H1 (cell line): ENCODE results near the gene TERB1. TPM values are rescaled to one million over a fixed set of nuclear protein-coding genes. Genes with fewer than 3 reads are reported as not detected.
A peak's percentile ranks its signal among the peaks of the same experiment; 100 is the strongest.

Experiments
- CTCF ChIA-PET: fragments of 300-600 bp; sonication (Branson Sonifier 250); formaldehyde crosslinking; loops from one replicate; lab custom pipeline; 2021; ENCODE audit not compliant: partially characterized antibody; lab: Charles Lee
- POLR2A ChIA-PET: fragments of 300-600 bp; sonication (Branson Sonifier 250); formaldehyde crosslinking; loops from one replicate; lab custom pipeline; 2021; ENCODE audit warnings: inconsistent platforms; ENCODE audit not compliant: partially characterized antibody; lab: Charles Lee
- DNase-seq, 2 experiments: peaks; one replicate each; pipeline versions ENCODE4 v3.0.0 to v3.0.0-alpha.2; 2010 to 2022; ENCODE audit warnings: low spot score in 2 of 2, low read depth in 1 of 2, mixed read lengths in 1 of 2
- FAIRE-seq: peaks from 2 replicates; lab custom pipeline; 2011; peaks lifted over from hg19 to GRCh38; lab: Jason Lieb, UNC
- H2AFZ ChIP-seq: 2 replicates; pipeline ENCODE4 v1.8.1; 2012; ENCODE audit warnings: low read length, inconsistent platforms
- H2AK5ac ChIP-seq: 2 replicates; pipeline ENCODE4 v1.6.1; 2013; ENCODE audit warnings: low read depth, low read length
- H2BK120ac ChIP-seq: replicated peaks from 2 replicates; pipeline ENCODE3; 2013; ENCODE audit warnings: low read depth, low read length, inconsistent platforms
- H2BK12ac ChIP-seq: 2 replicates; pipeline ENCODE4 v1.6.1; 2013; ENCODE audit warnings: low read depth, low read length
- H2BK15ac ChIP-seq: 2 replicates; pipeline ENCODE4 v1.6.1; 2013; ENCODE audit warnings: low read length
- H2BK20ac ChIP-seq: 2 replicates; pipeline ENCODE4 v1.6.1; 2013; ENCODE audit warnings: low read length
- H2BK5ac ChIP-seq: 2 replicates; pipeline ENCODE4 v1.6.1; 2013; ENCODE audit warnings: low read depth, low read length
- H3K14ac ChIP-seq: 2 replicates; pipeline ENCODE4 v1.6.1; 2013; ENCODE audit warnings: inconsistent platforms; ENCODE audit not compliant: insufficient read length
- H3K18ac ChIP-seq: 2 replicates; pipeline ENCODE4 v1.6.1; 2013; ENCODE audit warnings: low read length; ENCODE audit errors: extremely low read depth
- H3K23ac ChIP-seq: 2 replicates; pipeline ENCODE4 v1.6.1; 2013; ENCODE audit warnings: inconsistent platforms; ENCODE audit not compliant: insufficient read length
- H3K23me2 ChIP-seq: 2 replicates; pipeline ENCODE4 v1.6.1; 2013; ENCODE audit warnings: low read depth, low read length
- H3K27ac ChIP-seq: 2 replicates; pipeline ENCODE4 v1.6.1; 2011; ENCODE audit warnings: low read depth, low read length, inconsistent platforms
- H3K27me3 ChIP-seq, 4 experiments: replicated peaks in 1 of 4; 1 replicate in 1 of 4; 2 replicates in 3 of 4; pipeline versions ENCODE4 v1.6.1 to v1.8.1; 2011 to 2013; ENCODE audit warnings: low read length in 3 of 4, mild to moderate bottlenecking in 3 of 4, inconsistent platforms in 2 of 4, mixed read lengths in 2 of 4, moderate library complexity in 1 of 4; ENCODE audit not compliant: control insufficient read depth in 3 of 4, insufficient read depth in 3 of 4; ENCODE audit errors: extremely low read depth in 1 of 4
- H3K36me3 ChIP-seq, 4 experiments: 2 replicates each; pipeline versions ENCODE4 v1.6.1 to v1.8.1; 2011 to 2013; ENCODE audit warnings: mild to moderate bottlenecking in 4 of 4, low read length in 3 of 4, moderate library complexity in 2 of 4, control low read depth in 1 of 4, inconsistent platforms in 1 of 4; ENCODE audit not compliant: insufficient read depth in 4 of 4, control insufficient read depth in 2 of 4
- H3K4ac ChIP-seq: replicated peaks from 2 replicates; pipeline ENCODE3; 2013; ENCODE audit warnings: low read length, low read depth, mixed read lengths, inconsistent platforms; ENCODE audit not compliant: insufficient read length
- H3K4me1 ChIP-seq, 4 experiments: replicated peaks in 1 of 4; 1 replicate in 1 of 4; 2 replicates in 3 of 4; pipeline versions ENCODE4 v1.6.1 to v1.8.1; 2011 to 2013; ENCODE audit warnings: low read length in 3 of 4, inconsistent platforms in 2 of 4, mixed read lengths in 1 of 4; ENCODE audit not compliant: insufficient read depth in 4 of 4, control insufficient read depth in 3 of 4
- H3K4me2 ChIP-seq, 2 experiments: 2 replicates each; pipeline versions ENCODE4 v1.6.1 to v1.8.1; 2011 to 2013; ENCODE audit warnings: low read depth in 2 of 2, low read length in 2 of 2, control low read depth in 1 of 2, inconsistent platforms in 1 of 2, mild to moderate bottlenecking in 1 of 2; ENCODE audit not compliant: insufficient read depth in 1 of 2
- H3K4me3 ChIP-seq, 4 experiments: fragments of 200-600, 300-600 bp in 1 of 4; sonication (generic), shearing (Covaris generic), sonication (Bioruptor Twin) in 1 of 4; 2 replicates each; pipeline versions ENCODE4 v1.5.1 to v1.8.1; 2011 to 2016; ENCODE audit warnings: low read length in 4 of 4, low read depth in 3 of 4, control low read depth in 2 of 4, inconsistent platforms in 2 of 4, mild to moderate bottlenecking in 2 of 4, mixed read lengths in 1 of 4, moderate library complexity in 1 of 4; ENCODE audit not compliant: insufficient read depth in 2 of 4; ENCODE audit errors: extremely low read depth in 1 of 4
- H3K56ac ChIP-seq: replicated peaks from 2 replicates; pipeline ENCODE3; 2013; ENCODE audit warnings: low read depth, mild to moderate bottlenecking, mixed read lengths, low read length, inconsistent platforms; ENCODE audit not compliant: insufficient read length
- H3K79me1 ChIP-seq: 2 replicates; pipeline ENCODE4 v1.6.1; 2013; ENCODE audit warnings: low read depth, low read length, control low read depth
- H3K79me2 ChIP-seq, 2 experiments: 2 replicates each; pipeline versions ENCODE4 v1.6.1 to v1.8.1; 2012 to 2013; ENCODE audit warnings: low read length in 2 of 2, mild to moderate bottlenecking in 2 of 2, inconsistent platforms in 1 of 2; ENCODE audit not compliant: insufficient read depth in 2 of 2, control insufficient read depth in 1 of 2
- H3K9ac ChIP-seq, 4 experiments: replicated peaks in 1 of 4; 1 replicate in 1 of 4; 2 replicates in 3 of 4; pipeline versions ENCODE4 v1.6.1 to v1.8.1; 2011 to 2013; ENCODE audit warnings: low read depth in 3 of 4, low read length in 3 of 4, control low read depth in 2 of 4, mild to moderate bottlenecking in 2 of 4, moderate library complexity in 2 of 4, inconsistent platforms in 1 of 4; ENCODE audit errors: extremely low read depth in 1 of 4
- H3K9me3 ChIP-seq, 2 experiments: 2 replicates each; pipeline versions ENCODE4 v1.6.1 to v1.8.1; 2012 to 2013; ENCODE audit warnings: mild to moderate bottlenecking in 2 of 2, moderate library complexity in 2 of 2, control low read depth in 1 of 2, inconsistent platforms in 1 of 2, low read depth in 1 of 2, low read length in 1 of 2, mixed read lengths in 1 of 2; ENCODE audit not compliant: insufficient read depth in 2 of 2
- H4K20me1 ChIP-seq, 2 experiments: replicated peaks in 1 of 2; 2 replicates each; pipeline versions ENCODE3 to v1.8.1; 2011 to 2013; ENCODE audit warnings: inconsistent platforms in 2 of 2, low read length in 2 of 2, mild to moderate bottlenecking in 1 of 2; ENCODE audit not compliant: insufficient read depth in 2 of 2, control insufficient read depth in 1 of 2
- H4K5ac ChIP-seq: 2 replicates; pipeline ENCODE4 v1.6.1; 2013; ENCODE audit warnings: low read length, low read depth, mixed read lengths, inconsistent platforms; ENCODE audit not compliant: insufficient read length
- H4K8ac ChIP-seq: 2 replicates; pipeline ENCODE4 v1.8.0; 2013; ENCODE audit warnings: mild to moderate bottlenecking, moderate library complexity, low read length, inconsistent platforms; ENCODE audit not compliant: insufficient read depth; ENCODE audit errors: extremely low read depth
- H4K91ac ChIP-seq: replicated peaks from 2 replicates; pipeline ENCODE3; 2013; ENCODE audit warnings: low read length, mixed read lengths, inconsistent platforms; ENCODE audit not compliant: insufficient read length
- TCF12 ChIP-seq: IDR thresholded peaks from 2 replicates; pipeline ENCODE4 v1.6.1; 2011; ENCODE audit warnings: low read depth, mild to moderate bottlenecking, low read length
- WGBS, 2 experiments: shearing (Covaris generic) in 1 of 2; methylation state at CpG; one replicate each; pipeline versions ENCODE4 v1.1.6 to v1.1.7; 2013 to 2015; ENCODE audit warnings: low lambda C conversion rate in 2 of 2, mixed read lengths in 2 of 2, inconsistent platforms in 1 of 2, low coverage in 1 of 2, missing lambda C conversion rate in 1 of 2; ENCODE audit not compliant: insufficient replicate concordance in 2 of 2, insufficient coverage in 1 of 2, insufficient read length in 1 of 2; ENCODE audit errors: extremely low coverage in 1 of 2, missing lambda C conversion rate in 1 of 2; 5-methylcytosine and 5-hydroxymethylcytosine counted together
- polyA plus RNA-seq, 7 experiments: library from polyadenylated mRNA; depleted of rRNA in 3 of 7; stranded (reverse) in 5 of 7; unstranded in 2 of 7; fragments of >200 nt in 5 of 7; fragments of 200-250 nt in 2 of 7; gene quantifications; 1 replicate in 5 of 7; 2 replicates in 1 of 7; 4 replicates in 1 of 7; pipeline versions ENCODE4 v1.2.1 to v1.2.3, GENCODE V29; 2011 to 2013; ENCODE audit warnings: missing spikeins in 2 of 7, mixed read lengths in 2 of 7
- total RNA-seq: library from RNA; stranded (reverse); fragmentation: NEBNext Ultra II Directional; extraction: Animal tissue kit (Norgen Biotek cat#: 25700); gene quantifications from 2 replicates; pipeline ENCODE4 v1.2.1, GENCODE V29; 2021

Gene TERB1
- total and polyA plus RNA-seq, 2 of the 8 experiments (the other 6 are each of a cell fraction or from before 2014, with no cell fraction given): not detected

DNA sequence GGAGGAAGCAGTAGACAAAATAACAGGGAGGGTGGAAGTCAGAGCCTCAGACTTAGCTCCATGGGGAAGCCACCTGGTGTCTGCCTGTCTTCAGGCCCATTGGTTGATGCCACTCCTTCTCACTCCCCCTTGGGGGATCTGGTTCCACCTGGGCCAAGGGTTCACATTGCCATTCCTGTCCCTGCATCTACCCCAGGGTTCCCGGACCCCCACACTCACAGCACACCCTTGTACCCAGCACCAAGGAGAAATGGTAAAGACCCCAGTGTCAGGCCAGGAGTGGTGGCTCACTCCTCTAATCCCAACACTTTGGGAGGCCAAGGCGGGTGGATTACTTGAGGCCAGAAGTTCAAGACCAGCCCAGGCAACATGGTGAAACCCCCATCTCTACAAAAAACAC, 41.8 kb upstream of the TERB1 start:
- no peak for TF ChIP-seq TCF12

More for the DNA sequence above, 41.8 kb upstream of the TERB1 start:
- H3K4me2 ChIP-seq: no peak overlapping the region; a peak in 1 of 4 replicates
- CTCF ChIA-PET: interaction anchor here (0.9 to 13.4 kb wide), 5 partner anchors 11 to 192 kb away, joined by 4 to 162 read pairs (median 6); partner anchors contain the start of gene NAE1
- WGBS, 2 experiments: 82% methylated on average over 2 of the region's 2 CpGs; no CpG with 5 or more reads in 1 of the 2 experiments
- H4K91ac ChIP-seq: no peak overlapping the region
- DNase-seq (no peak), FAIRE-seq (no peak)
- no peak overlapping the region for H2BK120ac ChIP-seq
- H2BK20ac ChIP-seq: no peak overlapping the region
- H3K14ac ChIP-seq: no peak overlapping the region
- 0 out of 2 replicates have a peak overlapping the region, but pooled peaks have one; percentile 23 for H2BK15ac ChIP-seq
- H3K18ac ChIP-seq: no peak overlapping the region
- H4K20me1 ChIP-seq: peaks cover 0 to 3% of the 10 kb centered on the region in 2 experiments
- no peaks in the 10 kb centered on the region for H3K36me3 ChIP-seq
- no peak overlapping the region for H2AK5ac ChIP-seq
- H4K5ac ChIP-seq: no peak overlapping the region
- H3K79me1 ChIP-seq: no peaks in the 10 kb centered on the region
- H3K9ac ChIP-seq: no peak overlapping the region
- H4K8ac ChIP-seq: no peak overlapping the region
- H3K4me3 ChIP-seq: no peak overlapping the region
- H3K23ac ChIP-seq: no peak overlapping the region
- no peak overlapping the region for H3K4ac ChIP-seq
- H3K79me2 ChIP-seq: no peaks in the 10 kb centered on the region
- H3K23me2 ChIP-seq: peaks cover 12% of the 10 kb centered on the region
- no peak overlapping the region for H2BK12ac ChIP-seq
- POLR2A ChIA-PET: interaction anchor here (1.0 to 3.3 kb wide), 3 partner anchors 13 to 22 kb away, joined by 3 to 26 read pairs (median 5); partner anchors contain the start of gene NAE1
- H3K27ac ChIP-seq: no peak overlapping the region
- H3K56ac ChIP-seq: no peak overlapping the region
- H3K27me3 ChIP-seq: peaks cover 14 to 45% (median 36%) of the 10 kb centered on the region in 4 experiments
- H3K4me1 ChIP-seq: peaks cover 0 to 2% (median 0%) of the 10 kb centered on the region in 4 experiments; a peak in 3 of 7 replicates
- no peaks in the 10 kb centered on the region for H3K9me3 ChIP-seq
- H2AFZ ChIP-seq: no peak overlapping the region
- no peak overlapping the region for H2BK5ac ChIP-seq
